HCT116 (cell line): ENCODE data around the gene ELMOD2. TPM values are rescaled to one million over a fixed set of nuclear protein-coding genes. Genes with fewer than 3 reads are reported as not detected.

Experiments
- ATAC-seq: fragments of 200-7000 bp; cut with Tn5 transposase; 2 replicates; pipeline ENCODE4 v1.9.1; 2020; ENCODE audit warnings: mild to moderate bottlenecking, moderate library complexity
- BruUV-seq: library from RNA; stranded (reverse); fragments of 400-500 nt; replicated peaks from 2 replicates; lab custom pipeline; 2021; lab: Mats Ljungman, UMichigan
- CTCF ChIA-PET: fragments of 300-600 bp; sonication (Branson Sonifier 250); formaldehyde crosslinking; loops from one replicate; lab custom pipeline; 2021; ENCODE audit warnings: antibody characterized with exemption; lab: Charles Lee
- POLR2A ChIA-PET: fragments of 300-600, 350-600 bp; sonication (Branson Sonifier 250); formaldehyde crosslinking; loops from one replicate; lab custom pipeline; 2021; ENCODE audit warnings: antibody characterized with exemption; lab: Charles Lee
- RAD21 ChIA-PET, 2 experiments: fragments of 300-600 bp; sonication (Branson Sonifier 250); formaldehyde crosslinking; loops; one replicate each; lab custom pipeline; 2023; ENCODE audit warnings: low total read pairs in 2 of 2; ENCODE audit not compliant: uncharacterized antibody in 2 of 2, unreplicated experiment in 2 of 2, low non-redundant PET in 1 of 2; lab: Charles Lee
- DNase-seq: peaks from one replicate; pipeline ENCODE4 v3.0.0-alpha.2; 2010; ENCODE audit warnings: low read depth, low spot score
- H2AFZ ChIP-seq: fragments of 200-600 bp; shearing (Covaris generic), sonication (generic); 2 replicates; pipeline ENCODE4 v1.6.1; 2017; ENCODE audit warnings: low read depth, mixed run types, mixed read lengths, antibody characterized with exemption, low read length; ENCODE audit not compliant: poor library complexity, severe bottlenecking
- H3K27ac ChIP-seq: 2 replicates; pipeline ENCODE4 v1.5.1; 2012; ENCODE audit warnings: low read depth, low read length
- H3K27me3 ChIP-seq: fragments of 200-600 bp; sonication (generic); 2 replicates; pipeline ENCODE4 v1.6.1; 2016; ENCODE audit warnings: mixed run types, low read length, mixed read lengths; ENCODE audit not compliant: insufficient read depth
- H3K36me3 ChIP-seq, 2 experiments: fragments of 200-500 bp in 1 of 2; fragments of 200-600 bp in 1 of 2; sonication (Bioruptor generic) in 1 of 2; sonication (generic) in 1 of 2; 2 replicates each; pipeline versions ENCODE4 v1.5.1 to v1.6.1; 2014 to 2016; ENCODE audit warnings: low read length in 2 of 2, inconsistent platforms in 1 of 2, mixed read lengths in 1 of 2, mixed run types in 1 of 2; ENCODE audit not compliant: insufficient read depth in 2 of 2, control insufficient read depth in 1 of 2
- H3K4me1 ChIP-seq, 2 experiments: fragments of 200-600 bp in 1 of 2; sonication (generic) in 1 of 2; 2 replicates each; pipeline versions ENCODE4 v1.5.1 to v1.6.1; 2012 to 2017; ENCODE audit warnings: low read length in 2 of 2, inconsistent platforms in 1 of 2, mild to moderate bottlenecking in 1 of 2, mixed read lengths in 1 of 2, mixed run types in 1 of 2, moderate library complexity in 1 of 2; ENCODE audit not compliant: insufficient read depth in 2 of 2, control insufficient read depth in 1 of 2
- H3K4me2 ChIP-seq: fragments of 200-600 bp; sonication (generic); 2 replicates; pipeline ENCODE4 v1.6.1; 2017; ENCODE audit warnings: mixed run types, low read length, mixed read lengths
- H3K4me3 ChIP-seq, 2 experiments: fragments of 200-600 bp in 1 of 2; sonication (generic) in 1 of 2; replicated peaks in 1 of 2; 2 replicates each; pipeline ENCODE4 v1.5.1; 2011 to 2016; ENCODE audit warnings: low read length in 2 of 2, control low read depth in 1 of 2, low read depth in 1 of 2, mild to moderate bottlenecking in 1 of 2, mixed read lengths in 1 of 2, mixed run types in 1 of 2
- H3K79me2 ChIP-seq: fragments of 200-600 bp; sonication (generic); 2 replicates; pipeline ENCODE4 v1.6.1; 2017; ENCODE audit warnings: mild to moderate bottlenecking, mixed run types, low read length, moderate library complexity, mixed read lengths; ENCODE audit not compliant: insufficient read depth
- H3K9ac ChIP-seq: fragments of 200-600 bp; sonication (generic); 2 replicates; pipeline ENCODE4 v1.6.1; 2016; ENCODE audit warnings: low read length, mixed read lengths
- H3K9me2 ChIP-seq: fragments of 200-600 bp; sonication (generic), shearing (Covaris generic); 2 replicates; pipeline ENCODE4 v1.6.1; 2017; ENCODE audit warnings: mixed run types, mild to moderate bottlenecking, moderate library complexity; ENCODE audit not compliant: insufficient read depth
- H3K9me3 ChIP-seq, 2 experiments: fragments of 200-500 bp in 1 of 2; fragments of 200-600 bp in 1 of 2; sonication (Bioruptor generic) in 1 of 2; sonication (generic) in 1 of 2; 2 replicates each; pipeline ENCODE4 v1.6.1; 2014 to 2017; ENCODE audit warnings: low read length in 2 of 2, mixed read lengths in 2 of 2, inconsistent platforms in 1 of 2, low read depth in 1 of 2, mild to moderate bottlenecking in 1 of 2, mixed run types in 1 of 2, moderate library complexity in 1 of 2; ENCODE audit not compliant: control insufficient read depth in 1 of 2, insufficient read depth in 1 of 2
- H4K20me1 ChIP-seq: fragments of 200-600 bp; sonication (generic), shearing (Covaris generic); 2 replicates; pipeline ENCODE4 v1.6.1; 2017; ENCODE audit warnings: mixed run types, mild to moderate bottlenecking, moderate library complexity; ENCODE audit not compliant: insufficient read depth
- ATF3 ChIP-seq: IDR thresholded peaks from 2 replicates; pipeline ENCODE4 v1.6.1; 2012
- CBX3 ChIP-seq: IDR thresholded peaks from 2 replicates; pipeline ENCODE4 v1.6.1; 2012; ENCODE audit warnings: low read depth
- EGR1 ChIP-seq: IDR thresholded peaks from 2 replicates; pipeline ENCODE4 v1.6.1; 2012; ENCODE audit warnings: low read depth
- EZH2phosphoT487 ChIP-seq: fragments of 200-600 bp; IDR thresholded peaks from 2 replicates; pipeline ENCODE4 v1.6.1; 2018; ENCODE audit warnings: antibody characterized with exemption, borderline replicate concordance
- JUND ChIP-seq: IDR thresholded peaks from 2 replicates; pipeline ENCODE4 v1.6.1; 2012
- MAX ChIP-seq: IDR thresholded peaks from 2 replicates; pipeline ENCODE4 v1.6.1; 2012
- POLR2A ChIP-seq: IDR thresholded peaks from 2 replicates; pipeline ENCODE4 v1.7.0; 2011; ENCODE audit warnings: borderline replicate concordance; ENCODE audit not compliant: insufficient read depth, insufficient read length; ENCODE audit errors: extremely low read depth
- RAD21 ChIP-seq: IDR thresholded peaks from 2 replicates; pipeline ENCODE4 v1.6.1; 2012; ENCODE audit warnings: low read depth, mild to moderate bottlenecking
- SP1 ChIP-seq: IDR thresholded peaks from 2 replicates; pipeline ENCODE4 v1.6.1; 2012; ENCODE audit warnings: low read depth
- SRF ChIP-seq: IDR thresholded peaks from 2 replicates; pipeline ENCODE4 v1.6.1; 2012; ENCODE audit warnings: low read depth
- TCF7L2 ChIP-seq: IDR thresholded peaks from 2 replicates; pipeline ENCODE4 v1.7.0; 2011; ENCODE audit warnings: borderline replicate concordance, inconsistent platforms; ENCODE audit not compliant: insufficient read depth, insufficient read length; ENCODE audit errors: extremely low read depth
- YY1 ChIP-seq: IDR thresholded peaks from 2 replicates; pipeline ENCODE4 v1.6.1; 2011; ENCODE audit warnings: low read length, low read depth, moderate library complexity, mild to moderate bottlenecking; ENCODE audit not compliant: insufficient replicate concordance; ENCODE audit errors: extremely low read depth
- ZFX ChIP-seq: fragments of 450-650 bp; IDR thresholded peaks from 2 replicates; pipeline ENCODE4 v1.6.1; 2017
- ZNF274 ChIP-seq: fragments of 200-500 bp; sonication (Bioruptor generic); IDR thresholded peaks from 2 replicates; pipeline ENCODE4 v1.6.1; 2014; ENCODE audit warnings: mild to moderate bottlenecking, low read depth, low read length, inconsistent platforms
- intact Hi-C: fragments of 100-400 bp; cut with micrococcal nuclease; formaldehyde crosslinking; loops from 2 replicates; pipeline ENCODE4 v1.10.0; 2022
- total RNA-seq: library from RNA; stranded (reverse); gene quantifications from one replicate; pipeline ENCODE4 v1.2.1, GENCODE V29; 2021; ENCODE audit not compliant: unreplicated experiment
- TF ChIP-seq, protein P1 (sequence below): IDR thresholded peaks from 2 replicates; pipeline ENCODE4 v1.6.1; 2012; ENCODE audit warnings: low read depth
- TF ChIP-seq, protein P2 (sequence below): IDR thresholded peaks from 2 replicates; pipeline ENCODE4 v1.6.1; 2011; ENCODE audit warnings: mild to moderate bottlenecking, low read length, moderate library complexity; ENCODE audit not compliant: insufficient replicate concordance; ENCODE audit errors: extremely low read depth

The ELMOD2 gene
- total RNA-seq, 1 experiment from 2014 or later, result 26.6 TPM

- H3K4me2 ChIP-seq, result no peak overlapping the region
- H3K27me3 ChIP-seq, result no peaks in the 10 kb centered on the region
- H3K79me2 ChIP-seq, result no peaks in the 10 kb centered on the region
- no peak overlapping the region for H3K9ac ChIP-seq
- RAD21 ChIA-PET, result no interaction called here
- H3K36me3 ChIP-seq, result no peaks in the 10 kb centered on the region
- DNase-seq (no peak), ATAC-seq (no peak)
- no peak overlapping the region for H2AFZ ChIP-seq
- POLR2A ChIA-PET, result no interaction called here
- CTCF ChIA-PET, result no interaction called here
- no TSS peak for BruUV-seq
- intact Hi-C loops, result no loop called here
- no peak overlapping the region for H3K27ac ChIP-seq
- no peaks in the 10 kb centered on the region for H3K4me1 ChIP-seq
- no peaks in the 10 kb centered on the region for H3K9me2 ChIP-seq
- no peak overlapping the region for H3K4me3 ChIP-seq
- no peak for TF ChIP-seq EZH2phosphoT487
- no peak for TF ChIP-seq ATF3
- TF ChIP-seq TCF7L2, result no peak
- no peak for TF ChIP-seq RAD21
- no peak for TF ChIP-seq CBX3
- TF ChIP-seq YY1, result no peak
- TF ChIP-seq ZFX, result no peak
- TF ChIP-seq EGR1, result no peak
- no peak for TF ChIP-seq MAX
- TF ChIP-seq ZNF274, result no peak
- TF ChIP-seq JUND, result no peak
- no peak for TF ChIP-seq POLR2A
- TF ChIP-seq, protein P1, sequence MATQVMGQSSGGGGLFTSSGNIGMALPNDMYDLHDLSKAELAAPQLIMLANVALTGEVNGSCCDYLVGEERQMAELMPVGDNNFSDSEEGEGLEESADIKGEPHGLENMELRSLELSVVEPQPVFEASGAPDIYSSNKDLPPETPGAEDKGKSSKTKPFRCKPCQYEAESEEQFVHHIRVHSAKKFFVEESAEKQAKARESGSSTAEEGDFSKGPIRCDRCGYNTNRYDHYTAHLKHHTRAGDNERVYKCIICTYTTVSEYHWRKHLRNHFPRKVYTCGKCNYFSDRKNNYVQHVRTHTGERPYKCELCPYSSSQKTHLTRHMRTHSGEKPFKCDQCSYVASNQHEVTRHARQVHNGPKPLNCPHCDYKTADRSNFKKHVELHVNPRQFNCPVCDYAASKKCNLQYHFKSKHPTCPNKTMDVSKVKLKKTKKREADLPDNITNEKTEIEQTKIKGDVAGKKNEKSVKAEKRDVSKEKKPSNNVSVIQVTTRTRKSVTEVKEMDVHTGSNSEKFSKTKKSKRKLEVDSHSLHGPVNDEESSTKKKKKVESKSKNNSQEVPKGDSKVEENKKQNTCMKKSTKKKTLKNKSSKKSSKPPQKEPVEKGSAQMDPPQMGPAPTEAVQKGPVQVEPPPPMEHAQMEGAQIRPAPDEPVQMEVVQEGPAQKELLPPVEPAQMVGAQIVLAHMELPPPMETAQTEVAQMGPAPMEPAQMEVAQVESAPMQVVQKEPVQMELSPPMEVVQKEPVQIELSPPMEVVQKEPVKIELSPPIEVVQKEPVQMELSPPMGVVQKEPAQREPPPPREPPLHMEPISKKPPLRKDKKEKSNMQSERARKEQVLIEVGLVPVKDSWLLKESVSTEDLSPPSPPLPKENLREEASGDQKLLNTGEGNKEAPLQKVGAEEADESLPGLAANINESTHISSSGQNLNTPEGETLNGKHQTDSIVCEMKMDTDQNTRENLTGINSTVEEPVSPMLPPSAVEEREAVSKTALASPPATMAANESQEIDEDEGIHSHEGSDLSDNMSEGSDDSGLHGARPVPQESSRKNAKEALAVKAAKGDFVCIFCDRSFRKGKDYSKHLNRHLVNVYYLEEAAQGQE, result no peak
- TF ChIP-seq, protein P2, sequence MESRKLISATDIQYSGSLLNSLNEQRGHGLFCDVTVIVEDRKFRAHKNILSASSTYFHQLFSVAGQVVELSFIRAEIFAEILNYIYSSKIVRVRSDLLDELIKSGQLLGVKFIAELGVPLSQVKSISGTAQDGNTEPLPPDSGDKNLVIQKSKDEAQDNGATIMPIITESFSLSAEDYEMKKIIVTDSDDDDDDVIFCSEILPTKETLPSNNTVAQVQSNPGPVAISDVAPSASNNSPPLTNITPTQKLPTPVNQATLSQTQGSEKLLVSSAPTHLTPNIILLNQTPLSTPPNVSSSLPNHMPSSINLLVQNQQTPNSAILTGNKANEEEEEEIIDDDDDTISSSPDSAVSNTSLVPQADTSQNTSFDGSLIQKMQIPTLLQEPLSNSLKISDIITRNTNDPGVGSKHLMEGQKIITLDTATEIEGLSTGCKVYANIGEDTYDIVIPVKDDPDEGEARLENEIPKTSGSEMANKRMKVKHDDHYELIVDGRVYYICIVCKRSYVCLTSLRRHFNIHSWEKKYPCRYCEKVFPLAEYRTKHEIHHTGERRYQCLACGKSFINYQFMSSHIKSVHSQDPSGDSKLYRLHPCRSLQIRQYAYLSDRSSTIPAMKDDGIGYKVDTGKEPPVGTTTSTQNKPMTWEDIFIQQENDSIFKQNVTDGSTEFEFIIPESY, result no peak
- TF ChIP-seq SP1, result no peak
- no peak for TF ChIP-seq SRF
- H4K20me1 ChIP-seq, result no peaks in the 10 kb centered on the region; the same call in 1 of the 2 replicates
- no peaks in the 10 kb centered on the region for H3K9me3 ChIP-seq
Observed at GRCh38 chr4:140579278-140579677, 55.3 kb downstream of the ELMOD2 start.
